ENCODE data around the gene NIPA2. TPM values are rescaled to one million over a fixed set of nuclear protein-coding genes. Genes with fewer than 3 reads are reported as not detected.

Gene NIPA2
- total and polyA plus RNA-seq, 2 of the 8 experiments (the other 6 are each of a cell fraction or from before 2014, with no cell fraction given) = 38.5 to 81.7 TPM

DNA sequence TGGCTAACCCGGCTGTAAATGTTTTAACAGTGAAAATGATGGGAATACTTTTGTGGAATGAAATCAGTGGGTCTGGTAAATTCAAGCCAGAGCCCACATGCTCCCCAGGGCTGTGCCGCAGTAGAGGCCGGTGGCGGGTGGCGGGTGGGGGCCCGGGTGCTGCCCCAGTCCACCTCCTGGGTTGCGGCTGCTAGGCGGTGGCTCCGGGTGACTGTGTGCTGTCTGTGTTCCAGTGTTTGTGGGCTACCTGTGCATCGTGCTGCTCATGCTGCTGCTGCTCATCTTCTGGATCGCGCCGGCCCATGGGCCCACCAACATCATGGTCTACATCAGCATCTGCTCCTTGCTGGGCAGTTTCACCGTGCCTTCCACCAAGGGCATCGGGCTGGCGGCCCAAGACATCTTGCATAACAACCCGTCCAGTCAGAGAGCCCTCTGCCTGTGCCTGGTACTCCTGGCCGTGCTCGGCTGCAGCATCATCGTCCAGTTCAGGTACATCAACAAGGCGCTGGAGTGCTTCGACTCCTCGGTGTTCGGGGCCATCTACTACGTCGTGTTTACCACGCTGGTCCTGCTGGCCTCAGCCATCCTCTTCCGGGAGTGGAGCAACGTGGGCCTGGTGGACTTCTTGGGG lies 14.9 kb upstream of the NIPA2 start:
- H2BK120ac ChIP-seq (replicated peaks; ENCODE audit: low read depth, low read length) = no peak overlapping the region

More for the DNA sequence above, 14.9 kb upstream of the NIPA2 start:
- no peaks in the 10 kb centered on the region for H3K23me2 ChIP-seq (ENCODE audit: low read depth, low read length)
- H3K79me1 ChIP-seq (ENCODE audit: low read depth, low read length) = no peaks in the 10 kb centered on the region
- H2BK15ac ChIP-seq (ENCODE audit: low read length) = 0 out of 2 replicates have a peak overlapping the region, but pooled peaks have one; percentile 18
- no peak overlapping the region; the same call in 1 of the 2 replicates for H2BK5ac ChIP-seq (ENCODE audit: low read depth, low read length)
- H4K5ac ChIP-seq (ENCODE audit: insufficient read length, low read depth, low read length) = no peak overlapping the region
- H3K14ac ChIP-seq (ENCODE audit: insufficient read length) = no peak overlapping the region
- ChIA-PET CTCF (ENCODE audit: partially characterized antibody) (no interaction called here), POLR2A (ENCODE audit: partially characterized antibody) (interaction anchor here (5.3 kb wide), 1 partner anchor 14 kb away, joined by 24 read pairs; the partner anchor contains the start of gene NIPA2)
- peaks cover 0 to 7% (median 2%) of the 10 kb centered on the region in 4 experiments; a peak in 3 of 8 replicates for H3K36me3 ChIP-seq (ENCODE audit: control insufficient read depth in 2 of 4, insufficient read depth in 4 of 4, low read length in 3 of 4)
- FAIRE-seq (no peak), DNase-seq (ENCODE audit: low read depth in 1 of 2, low spot score in 2 of 2) (no peak)
- no peaks in the 10 kb centered on the region for H3K9me3 ChIP-seq (ENCODE audit: insufficient read depth in 2 of 2, low read depth in 1 of 2, low read length in 1 of 2)
- H3K23ac ChIP-seq (ENCODE audit: insufficient read length) = no peak overlapping the region
- H3K79me2 ChIP-seq (ENCODE audit: control insufficient read depth in 1 of 2, insufficient read depth in 2 of 2, low read length in 2 of 2) = no peaks in the 10 kb centered on the region
- no peak overlapping the region for H2AFZ ChIP-seq (ENCODE audit: low read length)
- peaks cover 0 to 2% of the 10 kb centered on the region in 2 experiments for H4K20me1 ChIP-seq (replicated peaks in 1 of 2; ENCODE audit: control insufficient read depth in 1 of 2, insufficient read depth in 2 of 2, low read length in 2 of 2)
- no peak overlapping the region for H3K18ac ChIP-seq (ENCODE audit: extremely low read depth, low read length)
- TF ChIP-seq EZH2 (IDR thresholded peaks at IDR 0.05; ENCODE audit: low read depth, low read length, severe bottlenecking) (no peak), TAF7 (optimal IDR thresholded peaks at IDR 0.05; ENCODE audit: borderline replicate concordance, low read depth, low read length) (no peak), HDAC2 (IDR thresholded peaks at IDR 0.05; ENCODE audit: borderline replicate concordance in 1 of 2, low read depth in 2 of 2, low read length in 2 of 2) (no peak), NANOG (IDR thresholded peaks at IDR 0.05; ENCODE audit: insufficient read depth, low read depth, low read length, poor library complexity, severe bottlenecking) (no peak)
- no peak overlapping the region for H3K4me3 ChIP-seq (ENCODE audit: extremely low read depth in 1 of 4, insufficient read depth in 2 of 4, low read depth in 3 of 4, low read length in 4 of 4)
- H4K8ac ChIP-seq (ENCODE audit: extremely low read depth, insufficient read depth, low read length) = no peak overlapping the region
- H3K4me2 ChIP-seq (ENCODE audit: insufficient read depth in 1 of 2, low read depth in 2 of 2, low read length in 2 of 2) = no peak overlapping the region
- H3K27ac ChIP-seq (ENCODE audit: low read depth, low read length) = no peak overlapping the region
- H3K56ac ChIP-seq (replicated peaks; ENCODE audit: insufficient read length, low read depth, low read length) = no peak overlapping the region
- peak overlapping the region; percentile 51; the same call in 1 of the 2 replicates for H2BK12ac ChIP-seq (ENCODE audit: low read depth, low read length)
- WGBS, 2 experiments (ENCODE audit: extremely low coverage in 1 of 2, insufficient coverage in 1 of 2, insufficient read length in 1 of 2, insufficient replicate concordance in 2 of 2, low coverage in 1 of 2, low lambda C conversion rate in 2 of 2, missing lambda C conversion rate in 1 of 2) = 95% methylated on average over 26 of the region's 29 CpGs; no CpG with 5 or more reads in 1 of the 2 experiments
- no peak overlapping the region for H3K9ac ChIP-seq (replicated peaks in 1 of 4; ENCODE audit: extremely low read depth in 1 of 4, low read depth in 3 of 4, low read length in 3 of 4)
- H2AK5ac ChIP-seq (ENCODE audit: low read depth, low read length) = no peak overlapping the region
- no peak overlapping the region for H3K4ac ChIP-seq (replicated peaks; ENCODE audit: insufficient read length, low read depth, low read length)
- H3K27me3 ChIP-seq (replicated peaks in 1 of 4; ENCODE audit: control insufficient read depth in 3 of 4, extremely low read depth in 1 of 4, insufficient read depth in 3 of 4, low read length in 3 of 4) = no peaks in the 10 kb centered on the region; a peak in 2 of 7 replicates
- H2BK20ac ChIP-seq (ENCODE audit: low read length) = no peak overlapping the region
- H4K91ac ChIP-seq (replicated peaks; ENCODE audit: insufficient read length, low read length) = peak overlapping the region; percentile 31
- H3K4me1 ChIP-seq (replicated peaks in 1 of 4; ENCODE audit: control insufficient read depth in 3 of 4, insufficient read depth in 4 of 4, low read length in 3 of 4) = peaks cover 3 to 10% (median 8%) of the 10 kb centered on the region in 4 experiments

All from H1 (cell line).